Measurements from ENCODE around the gene IYD.
"Not testable (repeated sequence)": the region's sequence is repeated elsewhere in the genome, so short reads cannot be mapped to it uniquely, and the experiment has no call there.

IYD gene

GRCh38 chr6:150435832-150436231, 67.0 kb downstream of the IYD start:
- no peak for DNase-seq

- no peak for DNase-seq
Observed at GRCh38 chr6:150439373-150439772, 70.6 kb downstream of the IYD start.

- DNase-seq = no peak
Observed at GRCh38 chr6:150443621-150444020, 74.8 kb downstream of the IYD start.

- no peak for DNase-seq
Observed at GRCh38 chr6:150444308-150444707, 75.5 kb downstream of the IYD start.

GRCh38 chr6:150445486-150445885, 76.7 kb downstream of the IYD start:
- DNase-seq = no peak

GRCh38 chr6:150448221-150448620, 79.4 kb downstream of the IYD start:
- DNase-seq = no peak

DNA sequence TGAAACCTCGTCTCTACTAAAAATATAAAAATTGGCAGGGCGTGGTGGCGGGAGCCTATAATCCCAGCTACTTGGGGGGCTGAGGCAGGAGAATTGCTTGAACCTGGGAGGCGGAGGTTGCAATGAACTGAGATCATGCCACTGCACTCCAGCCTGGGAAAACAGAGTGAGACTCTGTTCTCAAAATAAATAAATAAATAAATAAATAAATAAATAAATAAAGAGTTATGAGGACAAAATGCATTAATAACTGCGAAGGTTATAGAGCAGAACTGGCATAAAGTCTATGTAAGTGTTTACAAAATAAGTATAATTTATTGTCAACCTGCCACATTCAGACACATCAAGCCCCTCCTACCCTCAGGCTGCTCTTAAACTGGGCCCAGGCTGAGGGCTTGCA, 80.2 kb downstream of the IYD start:
- not testable (repeated sequence) for DNase-seq

- no peak for DNase-seq
Observed at GRCh38 chr6:150450918-150451317, 82.1 kb downstream of the IYD start.

GRCh38 chr6:150451807-150452427, 83.1 kb downstream of the IYD start:
- no peak for DNase-seq

GRCh38 chr6:150452428-150453243, 83.8 kb downstream of the IYD start:
- no peak for DNase-seq

- DNase-seq = no peak
Observed at GRCh38 chr6:150453357-150453756, 84.5 kb downstream of the IYD start.

All from NCI-H1417 treated with DMSO at 0.1 percent for 48 hours (cell line).